HG02642 (cell line): ENCODE measurements around the gene LYRM4.
"Not testable (repeated sequence)": the region's sequence is repeated elsewhere in the genome, so short reads cannot be mapped to it uniquely, and the experiment has no call there.

Experiments used
- ATAC-seq: cut with Tn5 transposase; IDR thresholded peaks from one replicate; pipeline ENCODE4 v1.9.1; 2021; ENCODE audit warnings: mild to moderate bottlenecking; ENCODE audit not compliant: unreplicated experiment, poor library complexity

The LYRM4 gene

DNA sequence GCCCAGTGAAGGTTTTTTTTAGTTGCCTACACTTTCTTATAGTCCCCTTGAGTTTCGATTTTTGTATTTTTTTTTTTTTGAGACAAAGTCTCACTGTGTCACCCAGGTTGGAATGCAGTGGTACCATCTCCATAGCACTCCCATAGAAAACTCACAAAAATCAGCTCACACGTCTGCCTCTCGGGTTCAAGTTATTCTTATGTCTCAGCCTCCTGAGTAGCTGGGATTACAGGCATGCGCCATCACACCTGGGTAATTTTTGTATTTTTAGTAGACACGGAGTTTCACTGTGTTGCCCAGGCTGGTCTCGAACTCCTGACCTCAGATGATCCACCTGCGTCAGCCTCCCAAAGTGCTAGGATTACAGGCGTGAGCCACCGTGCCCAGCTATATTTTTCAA lies 200.3 kb downstream of the LYRM4 start:
- ATAC-seq = not testable (repeated sequence)

DNA sequence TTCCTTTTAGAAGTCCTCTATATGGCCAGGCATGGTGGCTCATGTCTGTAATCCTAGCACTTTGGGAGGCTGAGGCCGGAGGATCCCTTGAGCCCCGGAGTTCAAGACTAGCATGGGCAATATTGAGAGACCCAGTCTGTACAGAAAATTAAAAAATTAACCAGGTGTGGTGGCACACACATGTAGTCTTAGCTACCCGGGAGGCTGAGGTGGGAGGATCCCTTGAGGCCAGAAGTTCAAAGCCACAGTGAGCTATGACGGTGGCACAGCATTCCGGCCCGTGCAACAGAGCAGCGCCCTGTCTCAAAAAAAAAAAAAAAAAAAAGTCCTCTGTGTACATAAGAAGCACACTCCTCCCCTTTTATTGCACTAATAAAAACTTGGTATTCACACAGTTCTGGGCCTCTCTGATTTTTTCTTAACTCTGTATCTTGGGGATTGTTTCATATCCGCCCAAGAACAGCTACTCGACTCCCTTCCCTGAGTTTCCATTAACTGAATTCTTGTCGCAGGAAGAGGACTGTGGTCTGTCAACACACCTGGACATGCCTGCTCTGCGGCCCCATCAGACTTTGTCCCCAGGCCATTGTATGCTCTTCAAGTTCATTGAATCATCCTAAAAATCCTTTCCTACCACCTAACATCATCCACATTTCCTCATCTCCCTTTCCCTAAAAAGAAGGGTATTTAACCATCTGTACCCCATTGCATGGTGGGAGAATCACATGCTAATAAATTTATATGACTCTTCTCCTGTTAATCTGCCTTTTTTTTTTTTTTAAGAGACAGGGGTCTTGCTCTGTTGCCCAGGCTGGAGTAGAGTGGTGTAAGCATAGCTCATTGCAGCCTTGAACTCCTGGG lies 201.5 kb downstream of the LYRM4 start:
- ATAC-seq = no peak
